SK-N-SH (cell line): ENCODE measurements around the gene CDH13. TPM values are rescaled to one million over a fixed set of nuclear protein-coding genes. Genes with fewer than 3 reads are reported as not detected.

ENCODE experiments used
- CTCF ChIA-PET: fragments of 300-600, 350-600 bp; formaldehyde crosslinking; extraction: SDS; loops from one replicate; lab custom pipeline; 2021; lab: Yijun Ruan, JAX
- POLR2A ChIA-PET: fragments of 350-600 bp; sonication (Branson Sonifier 250); formaldehyde crosslinking; extraction: SDS; loops from one replicate; lab custom pipeline; 2020; ENCODE audit warnings: antibody characterized with exemption, inconsistent platforms; lab: Yijun Ruan, JAX
- DNase-seq: peaks from one replicate; pipeline ENCODE4 v3.0.0; 2012
- H2AFZ ChIP-seq: fragments of 200-600 bp; sonication (generic); 2 replicates; pipeline ENCODE4 v1.8.1; 2016; ENCODE audit warnings: antibody characterized with exemption, mild to moderate bottlenecking, low read depth
- H3F3A ChIP-seq: fragments of 200-600 bp; sonication (generic); replicated peaks from 2 replicates; pipeline ENCODE3; 2016; ENCODE audit warnings: antibody characterized with exemption, mild to moderate bottlenecking; ENCODE audit not compliant: insufficient read depth
- H3K27ac ChIP-seq, 2 experiments: fragments of 200-500 bp in 1 of 2; fragments of 200-600 bp in 1 of 2; sonication (Bioruptor generic) in 1 of 2; sonication (generic), shearing (Covaris generic) in 1 of 2; 2 replicates each; pipeline versions ENCODE4 v1.5.1 to v1.6.1; 2014 to 2016; ENCODE audit warnings: low read depth in 2 of 2, inconsistent platforms in 1 of 2, low read length in 1 of 2, mild to moderate bottlenecking in 1 of 2, mixed read lengths in 1 of 2
- H3K27me3 ChIP-seq: fragments of 200-600 bp; sonication (generic), shearing (Covaris generic); 2 replicates; pipeline ENCODE4 v1.6.1; 2016; ENCODE audit warnings: mixed run types; ENCODE audit not compliant: insufficient read depth
- H3K36me3 ChIP-seq, 2 experiments: fragments of 200-500 bp in 1 of 2; fragments of 200-600 bp in 1 of 2; sonication (Bioruptor generic) in 1 of 2; sonication (generic) in 1 of 2; replicated peaks in 1 of 2; 2 replicates each; pipeline versions ENCODE3 to v1.5.1; 2014 to 2016; ENCODE audit warnings: low read length in 1 of 2, mild to moderate bottlenecking in 1 of 2; ENCODE audit not compliant: insufficient read depth in 2 of 2, control insufficient read depth in 1 of 2
- H3K4me1 ChIP-seq, 2 experiments: fragments of 200-500 bp in 1 of 2; fragments of 200-600 bp in 1 of 2; sonication (Bioruptor generic) in 1 of 2; sonication (generic), shearing (Covaris generic) in 1 of 2; 2 replicates each; pipeline versions ENCODE4 v1.5.1 to v1.6.1; 2014 to 2016; ENCODE audit warnings: low read depth in 1 of 2, low read length in 1 of 2, mixed run types in 1 of 2; ENCODE audit not compliant: insufficient read depth in 2 of 2, control insufficient read depth in 1 of 2
- H3K4me2 ChIP-seq: fragments of 200-600 bp; sonication (generic), shearing (Covaris generic); 2 replicates; pipeline ENCODE4 v1.6.1; 2017; ENCODE audit warnings: mixed run types
- H3K4me3 ChIP-seq, 2 experiments: fragments of 200-500 bp in 1 of 2; fragments of 200-600 bp in 1 of 2; sonication (Bioruptor generic) in 1 of 2; sonication (generic), shearing (Covaris generic) in 1 of 2; 2 replicates each; pipeline versions ENCODE4 v1.5.1 to v1.8.1; 2014 to 2016; ENCODE audit warnings: low read depth in 2 of 2, inconsistent platforms in 1 of 2, low read length in 1 of 2, mild to moderate bottlenecking in 1 of 2, mixed read lengths in 1 of 2, moderate library complexity in 1 of 2
- H3K79me2 ChIP-seq: fragments of 200-600 bp; sonication (generic); 2 replicates; pipeline ENCODE4 v1.8.1; 2017; ENCODE audit warnings: mild to moderate bottlenecking; ENCODE audit not compliant: insufficient read depth
- H3K9ac ChIP-seq: fragments of 200-600 bp; sonication (generic); 2 replicates; pipeline ENCODE4 v1.6.1; 2017; ENCODE audit warnings: mixed run types
- H3K9me2 ChIP-seq: fragments of 200-600 bp; sonication (generic); 2 replicates; pipeline ENCODE4 v1.6.1; 2017; ENCODE audit warnings: mixed run types
- H3K9me3 ChIP-seq: fragments of 200-600 bp; sonication (generic); 2 replicates; pipeline ENCODE4 v1.6.1; 2017; ENCODE audit warnings: mixed run types, mild to moderate bottlenecking, moderate library complexity
- H4K20me1 ChIP-seq: fragments of 200-600 bp; sonication (generic); 2 replicates; pipeline ENCODE4 v1.6.1; 2017; ENCODE audit warnings: mild to moderate bottlenecking, mixed run types; ENCODE audit not compliant: insufficient read depth
- EP300 ChIP-seq, 2 experiments: IDR thresholded peaks; 2 replicates each; pipeline versions ENCODE4 v1.4.0 to v1.6.1; 2012; ENCODE audit warnings: borderline replicate concordance in 1 of 2, low read depth in 1 of 2, low read length in 1 of 2
- EZH2phosphoT487 ChIP-seq: fragments of 200-600 bp; sonication (generic); IDR thresholded peaks from 2 replicates; pipeline ENCODE4 v1.6.1; 2017; ENCODE audit warnings: low read depth, mixed run types, mild to moderate bottlenecking, antibody characterized with exemption, moderate library complexity, borderline replicate concordance
- FOXM1 ChIP-seq: IDR thresholded peaks from 2 replicates; pipeline ENCODE4 v1.4.0; 2012; ENCODE audit warnings: low read depth, mild to moderate bottlenecking
- GABPA ChIP-seq: IDR thresholded peaks from 2 replicates; pipeline ENCODE4 v1.4.0; 2012; ENCODE audit warnings: low read depth, mild to moderate bottlenecking
- IRF3 ChIP-seq: fragments of 150-350 bp; IDR thresholded peaks from 2 replicates; pipeline ENCODE4 v1.6.1; 2016; ENCODE audit warnings: mild to moderate bottlenecking, low read depth, low read length
- JUND ChIP-seq: IDR thresholded peaks from 2 replicates; pipeline ENCODE4 v1.4.0; 2012
- PBX3 ChIP-seq: IDR thresholded peaks from 2 replicates; pipeline ENCODE4; 2012
- POLR2AphosphoS5 ChIP-seq: IDR thresholded peaks from 2 replicates; pipeline ENCODE4 v1.6.1; 2012; ENCODE audit warnings: low read depth, low read length
- RCOR1 ChIP-seq: fragments of 150-350 bp; IDR thresholded peaks from 2 replicates; pipeline ENCODE4 v1.6.1; 2017; ENCODE audit warnings: antibody characterized with exemption, low read length
- REST ChIP-seq: IDR thresholded peaks from 2 replicates; pipeline ENCODE4 v1.6.1; 2012; ENCODE audit warnings: mild to moderate bottlenecking, low read depth, low read length, moderate library complexity
- RFX5 ChIP-seq: IDR thresholded peaks from 2 replicates; pipeline ENCODE4 v1.6.1; 2012; ENCODE audit warnings: mild to moderate bottlenecking, improper control_type of control experiment, low read length
- TEAD4 ChIP-seq: IDR thresholded peaks from 2 replicates; pipeline ENCODE4 v1.4.0; 2012; ENCODE audit warnings: mild to moderate bottlenecking, borderline replicate concordance; ENCODE audit not compliant: insufficient read depth
- USF1 ChIP-seq: IDR thresholded peaks from 2 replicates; pipeline ENCODE4 v1.4.0; 2012; ENCODE audit warnings: low read depth, borderline replicate concordance
- USF2 ChIP-seq: fragments of 150-350 bp; IDR thresholded peaks from 2 replicates; pipeline ENCODE4 v1.6.1; 2017; ENCODE audit warnings: antibody characterized with exemption, low read length, low read depth, borderline replicate concordance
- YY1 ChIP-seq: IDR thresholded peaks from 2 replicates; pipeline ENCODE4 v1.4.0; 2012; ENCODE audit warnings: low read depth, mild to moderate bottlenecking
- WGBS: methylation state at CpG from one replicate; pipeline ENCODE4 v1.1.6; 2017; ENCODE audit warnings: low lambda C conversion rate; 5-methylcytosine and 5-hydroxymethylcytosine counted together
- polyA plus RNA-seq, 3 experiments: library from polyadenylated mRNA; depleted of rRNA; stranded (reverse); fragments of >200 nt; gene quantifications; 2 replicates each; pipeline ENCODE4 v1.2.3, GENCODE V29; 2012

The CDH13 gene
- polyA plus RNA-seq, 1 of the 3 experiments (the other 2 are of a cell fraction), result 93.0 TPM

GRCh38 chr16:82814059-82814458, 187.3 kb downstream of the CDH13 start:
- H3K27ac ChIP-seq, result no peak overlapping the region
- WGBS, result 44% methylated on average over 3 of the region's 3 CpGs

GRCh38 chr16:82819286-82819685, 192.5 kb downstream of the CDH13 start:
- Histone ChIP-seq H3K27me3 (no peaks in the 10 kb centered on the region), H2AFZ (no peak overlapping the region), H3F3A (no peaks in the 10 kb centered on the region), H3K79me2 (no peaks in the 10 kb centered on the region), H3K27ac (no peak overlapping the region), H3K9me3 (peaks cover 8% of the 10 kb centered on the region; the same call in 1 of the 2 replicates), H3K4me3 (no peak overlapping the region), H3K9me2 (no peaks in the 10 kb centered on the region), H3K9ac (no peak overlapping the region), H3K4me1 (no peaks in the 10 kb centered on the region), H3K4me2 (no peak overlapping the region), H3K36me3 (peaks cover 0 to under 1% of the 10 kb centered on the region in 2 experiments), H4K20me1 (no peaks in the 10 kb centered on the region)
- DNase-seq, result no peak
- ChIA-PET POLR2A (no interaction called here), CTCF (no interaction called here)
- TF ChIP-seq USF2 (no peak), FOXM1 (no peak), POLR2AphosphoS5 (no peak), RFX5 (no peak), USF1 (no peak), REST (no peak), RCOR1 (no peak), GABPA (no peak), EZH2phosphoT487 (no peak), EP300 (IDR thresholded peaks at IDR 0.05; ENCODE audit: borderline replicate concordance in 1 of 2, low read depth in 1 of 2, low read length in 1 of 2) (no peak)

More at GRCh38 chr16:82814059-82814458, 187.3 kb downstream of the CDH13 start:
- no peaks in the 10 kb centered on the region for H3K9me2 ChIP-seq
- TF ChIP-seq PBX3, result no peak
- TF ChIP-seq TEAD4, result no peak
- TF ChIP-seq JUND, result no peak
- TF ChIP-seq FOXM1, result no peak
- no peak for TF ChIP-seq YY1
- no peak for TF ChIP-seq USF2
- TF ChIP-seq IRF3, result no peak
- no peak for TF ChIP-seq POLR2AphosphoS5
- no peaks in the 10 kb centered on the region for H3K79me2 ChIP-seq
- H3K36me3 ChIP-seq, result peaks cover 0 to 2% of the 10 kb centered on the region in 2 experiments
- no peaks in the 10 kb centered on the region for H3K9me3 ChIP-seq
- DNase-seq, result no peak
- H3F3A ChIP-seq, result no peaks in the 10 kb centered on the region
- no peaks in the 10 kb centered on the region for H3K4me1 ChIP-seq
- H2AFZ ChIP-seq, result no peak overlapping the region
- H4K20me1 ChIP-seq, result no peaks in the 10 kb centered on the region; the same call in 1 of the 2 replicates
- H3K9ac ChIP-seq, result no peak overlapping the region
- H3K4me2 ChIP-seq, result no peak overlapping the region
- H3K4me3 ChIP-seq, result no peak overlapping the region
- ChIA-PET CTCF (no interaction called here), POLR2A (no interaction called here)
- H3K27me3 ChIP-seq, result no peaks in the 10 kb centered on the region
